HPDE6-E6E7 (cell line): ENCODE measurements around the gene COL4A3.

Experiments used
- DNase-seq: peaks from one replicate; pipeline ENCODE4 v3.0.0; 2011; ENCODE audit warnings: missing footprints; ENCODE audit errors: extremely low spot score

The COL4A3 gene

DNA sequence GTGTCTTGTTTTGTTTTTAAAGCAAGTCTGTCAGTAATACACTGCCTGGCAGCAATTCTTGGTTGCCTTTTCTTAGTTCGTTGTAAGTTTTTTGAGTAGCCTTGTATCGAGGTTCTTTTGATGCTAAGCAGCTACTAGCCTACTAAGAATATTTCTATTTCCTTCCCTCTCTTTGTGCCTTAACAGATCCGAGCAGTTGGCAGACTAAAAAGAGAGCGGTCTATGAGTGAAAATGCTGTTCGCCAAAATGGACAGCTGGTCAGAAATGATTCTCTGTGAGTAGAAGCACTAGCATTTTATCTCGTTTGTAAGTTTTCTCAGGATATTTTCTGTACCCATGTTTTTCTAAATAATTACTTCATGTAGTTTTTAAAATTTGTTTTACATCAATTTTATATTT, 175.7 kb downstream of the COL4A3 start:
- no peak for DNase-seq

DNA sequence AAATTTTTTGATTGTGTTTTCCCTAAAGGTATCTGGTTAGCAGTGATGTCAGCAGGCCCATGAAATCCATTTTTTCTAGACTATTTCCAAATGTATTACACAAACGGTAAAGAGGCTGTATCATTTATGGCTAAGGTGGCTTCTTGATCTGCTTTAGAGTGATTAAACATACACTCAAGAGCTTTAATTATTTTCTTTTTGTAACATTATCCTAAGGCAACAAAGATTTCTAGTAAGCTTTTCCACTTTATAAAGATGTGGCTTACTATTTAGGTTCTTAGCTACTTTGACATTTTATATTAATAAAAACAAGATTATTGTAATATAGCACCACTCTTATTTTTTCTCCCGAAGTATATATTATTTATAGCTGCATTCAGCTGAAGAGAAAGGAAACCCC, 177.1 kb downstream of the COL4A3 start:
- DNase-seq, result no peak

DNA sequence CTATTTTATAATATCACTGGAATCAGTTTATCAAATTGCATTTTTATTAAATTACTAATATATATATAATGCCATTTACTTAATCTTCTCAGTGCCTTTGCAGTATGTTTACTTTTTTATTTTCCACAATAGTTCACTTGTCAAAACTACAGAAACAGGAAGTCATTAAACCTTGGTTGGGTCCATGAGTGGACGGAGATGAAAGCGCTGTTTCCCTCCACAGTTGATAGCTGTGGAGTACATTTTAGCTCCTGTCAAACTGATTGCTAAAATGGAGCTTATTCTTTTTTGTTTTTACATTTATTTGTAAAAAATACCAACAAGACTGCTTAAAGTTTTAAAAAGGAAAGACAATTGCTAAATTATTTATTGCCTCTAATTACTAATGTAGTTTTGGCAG, 179.8 kb downstream of the COL4A3 start:
- no peak for DNase-seq

DNA sequence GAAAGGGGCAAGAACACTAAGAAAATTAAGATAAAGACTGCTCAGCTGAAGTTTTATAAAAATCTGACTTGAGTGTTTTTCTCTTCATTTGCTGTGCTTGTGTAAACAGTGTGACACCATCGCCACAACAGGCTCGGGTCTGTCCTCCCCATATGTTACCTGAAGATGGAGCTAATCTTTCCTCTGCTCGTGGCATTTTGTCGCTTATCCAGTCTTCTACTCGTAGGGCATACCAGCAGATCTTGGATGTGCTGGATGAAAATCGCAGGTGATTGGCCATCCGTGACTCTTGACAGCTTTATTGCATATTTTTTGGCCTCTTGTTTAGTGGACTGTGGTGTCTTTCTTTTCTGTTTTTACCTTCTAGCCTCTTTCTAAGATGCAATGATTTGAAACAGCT, 182.7 kb downstream of the COL4A3 start:
- no peak for DNase-seq

DNA sequence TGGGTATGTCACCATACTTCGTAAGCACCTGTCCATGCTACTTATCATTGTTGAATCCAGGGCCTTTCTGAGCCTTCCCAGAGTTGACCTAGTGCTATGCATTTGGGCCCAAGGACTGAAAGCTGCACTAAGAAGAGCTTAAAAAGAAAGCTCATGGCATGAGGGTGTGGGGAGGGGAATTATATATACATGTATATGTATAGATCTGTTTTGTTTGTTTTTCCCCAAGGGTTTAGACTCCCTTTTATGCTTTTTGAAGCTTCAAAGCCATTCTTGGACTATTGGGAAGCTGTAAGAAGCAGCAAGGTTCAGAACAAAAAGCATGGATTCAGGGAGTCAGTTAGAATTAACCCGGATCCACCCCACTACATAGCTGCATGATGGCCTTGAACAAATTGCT, 183.9 kb downstream of the COL4A3 start:
- DNase-seq, result no peak

DNA sequence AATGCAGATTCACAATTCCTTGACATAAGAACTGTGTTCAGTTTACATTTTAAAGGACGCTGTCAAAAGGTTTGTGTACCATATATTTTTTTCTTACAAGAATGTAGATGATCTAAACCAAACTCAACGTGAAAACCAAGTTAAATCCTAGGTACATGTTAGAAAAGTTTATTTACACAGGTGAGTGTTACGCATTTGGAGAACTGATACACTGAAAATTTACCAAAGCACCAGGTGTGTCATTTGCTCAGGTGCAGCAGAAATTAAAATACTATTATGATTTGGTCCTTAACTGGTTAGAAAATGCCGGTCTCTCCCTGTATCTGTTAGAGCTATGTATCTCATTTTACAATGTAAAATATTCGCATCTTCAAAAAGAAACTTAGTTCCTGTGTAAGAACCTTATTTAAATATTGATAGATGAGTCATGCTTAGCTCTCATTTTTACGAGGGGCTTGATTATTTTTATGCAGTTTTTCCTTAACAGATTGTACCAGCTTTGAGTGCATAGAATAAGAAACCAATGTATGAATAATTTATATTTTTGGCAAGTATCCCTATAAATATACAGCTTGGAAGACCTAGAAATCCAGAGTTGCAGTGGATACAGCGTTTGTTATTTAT, 185.7 kb downstream of the COL4A3 start:
- DNase-seq, result no peak

DNA sequence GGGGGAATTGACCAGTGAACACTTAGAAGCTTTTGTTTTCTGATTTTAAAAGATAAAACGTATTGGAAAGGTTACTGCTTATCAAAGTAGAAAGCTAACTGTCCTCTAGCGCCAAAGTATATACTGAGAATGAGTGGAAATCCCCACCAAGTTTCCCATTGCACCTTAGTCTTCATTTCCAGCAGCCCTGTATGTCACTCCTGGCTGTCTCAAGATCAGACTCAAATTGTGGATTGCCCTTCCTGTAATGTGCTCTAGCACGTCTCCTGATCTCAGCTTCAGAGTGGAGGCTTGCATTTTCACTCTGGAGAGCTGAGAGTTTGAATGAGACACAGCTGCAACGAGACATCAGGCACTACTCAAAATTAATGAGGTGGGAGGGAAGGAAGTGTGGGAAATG, 187.2 kb downstream of the COL4A3 start:
- no peak for DNase-seq

DNA sequence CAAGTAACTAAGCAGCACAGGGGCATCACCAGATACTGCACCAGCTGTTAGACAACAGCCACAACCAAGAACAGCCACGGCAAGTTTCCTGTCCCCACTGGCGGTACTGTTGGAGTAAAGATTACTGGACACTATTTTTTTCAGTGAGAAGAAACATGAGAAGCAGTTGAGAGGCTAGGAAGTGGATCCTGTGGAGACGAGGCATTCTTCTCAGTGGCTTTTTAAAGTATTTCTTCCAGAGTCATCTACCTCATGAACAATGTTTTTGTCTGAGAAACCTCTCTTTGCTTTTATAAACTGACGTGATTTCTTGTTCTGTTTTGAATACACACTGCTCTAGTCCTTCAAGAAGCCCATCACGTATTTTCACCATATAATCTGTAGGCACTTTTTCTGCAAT, 195.9 kb downstream of the COL4A3 start:
- DNase-seq, result no peak

DNA sequence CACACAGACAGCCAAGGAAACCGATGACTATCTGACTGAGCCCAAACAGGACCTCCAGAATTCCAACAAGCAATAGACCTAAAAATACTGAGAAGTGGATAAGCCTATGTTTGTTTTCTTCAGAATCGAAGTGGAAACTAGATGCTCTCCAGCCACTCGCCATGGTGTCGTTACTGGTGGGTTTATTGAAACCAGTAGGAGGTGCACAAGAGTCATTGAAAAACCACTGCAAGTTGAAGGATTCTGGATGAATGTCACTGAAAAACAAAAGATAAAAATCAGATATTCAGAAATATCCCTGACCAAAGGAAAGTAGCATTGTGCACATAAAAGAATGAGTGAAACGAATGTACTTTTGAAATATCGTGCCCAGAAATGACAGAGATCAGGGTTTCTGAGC, 199.3 kb downstream of the COL4A3 start:
- no peak for DNase-seq
